ENCODE data around the gene ZNF491.
"Not testable (repeated sequence)": the region's sequence is repeated elsewhere in the genome, so short reads cannot be mapped to it uniquely, and the experiment has no call there.

The ZNF491 gene

GRCh38 chr19:11807099-11807380 is 8.7 kb downstream of the ZNF491 start:
- DNase-seq: no peak

DNA sequence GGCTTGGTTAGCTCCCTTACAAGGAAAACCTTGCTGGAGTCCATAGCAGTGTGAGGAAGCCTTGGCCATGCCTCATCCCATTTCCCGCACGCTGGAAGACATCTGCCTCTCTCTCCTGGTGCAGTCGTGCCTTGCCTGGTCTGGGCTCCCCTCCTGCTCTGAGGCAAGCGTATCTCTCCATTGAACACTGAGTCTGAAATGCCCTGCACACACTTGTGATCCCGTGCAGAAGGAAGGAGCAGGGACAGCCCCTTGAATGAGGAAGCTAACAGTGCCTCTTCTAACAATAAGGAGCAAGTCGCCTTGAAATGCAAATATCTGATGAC is 15.3 kb downstream of the ZNF491 start:
- no peak for DNase-seq

- peak; percentile 78 for DNase-seq
These were observed 15.8 kb downstream of the ZNF491 start, which contains the start of gene ZNF440 for GRCh38 chr19:11814029-11814699. ZNF440 (plus strand) TSS chr19:11814273; CDS start chr19:11814448, 175 bp downstream.

DNA sequence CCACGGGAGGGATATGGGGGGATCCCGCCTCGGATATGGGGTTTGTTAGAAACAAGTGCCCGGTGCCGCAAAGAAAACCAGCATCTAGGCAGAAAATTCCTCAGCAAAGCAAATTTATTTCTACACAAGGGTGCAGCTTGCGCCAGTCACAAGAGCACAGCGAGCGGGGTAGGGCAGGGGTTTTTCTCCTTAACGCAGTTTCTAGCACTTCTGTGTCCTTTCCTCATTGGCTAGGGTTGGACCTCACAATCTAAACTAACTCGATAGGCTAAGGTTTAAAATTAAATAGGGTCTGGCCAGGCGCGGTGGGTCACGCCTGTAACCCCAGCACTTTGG is 16.3 kb downstream of the ZNF491 start:
- DNase-seq: no peak

GRCh38 chr19:11821474-11822109 is 23.3 kb downstream of the ZNF491 start:
- DNase-seq: no peak

DNA sequence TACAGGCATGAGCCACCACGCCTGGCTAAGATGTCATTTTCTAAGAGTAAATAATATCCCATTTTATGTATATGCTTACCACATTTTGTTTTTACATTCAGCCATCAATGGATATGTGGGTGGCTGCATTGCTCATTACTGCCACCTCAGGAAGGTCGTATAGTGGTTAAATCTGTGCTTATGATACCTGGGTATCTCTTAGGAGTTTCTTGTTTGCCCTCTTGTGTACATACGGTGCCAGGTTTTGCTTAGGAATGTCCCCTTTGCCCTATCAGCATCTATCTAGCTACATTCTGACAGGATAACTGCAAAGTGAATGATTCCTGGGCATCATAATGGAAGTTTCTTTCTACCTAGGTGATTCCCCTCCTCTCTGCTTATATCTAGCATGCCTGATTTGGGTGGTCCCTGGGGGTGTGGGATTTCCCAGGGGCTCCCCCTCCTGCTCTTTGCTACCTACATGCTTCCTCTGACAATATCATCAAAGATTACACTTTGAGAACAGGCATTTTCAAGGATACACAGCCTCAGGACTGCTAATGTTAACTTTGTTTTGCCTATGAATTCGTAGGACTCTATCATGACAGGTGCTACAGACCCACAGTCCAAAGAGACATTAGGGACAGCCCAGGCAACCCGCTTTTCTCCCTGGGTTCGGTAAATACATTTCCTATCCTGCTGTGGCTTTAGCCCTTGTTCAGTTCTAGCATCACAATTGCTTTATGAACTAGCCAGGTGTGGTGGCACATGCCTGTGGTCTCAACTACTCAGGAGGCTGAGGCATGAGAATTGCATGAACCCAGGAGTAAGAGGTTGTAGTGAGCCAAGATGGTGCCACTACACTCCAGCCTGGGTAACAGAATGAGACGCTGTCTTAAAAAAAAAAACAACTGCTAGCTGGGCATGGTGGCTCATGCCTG is 30.9 kb downstream of the ZNF491 start:
- not testable (repeated sequence) for DNase-seq

- DNase-seq: no peak
These were observed 34.1 kb downstream of the ZNF491 start for GRCh38 chr19:11832253-11832912.

- DNase-seq: no peak
These were observed 35.2 kb downstream of the ZNF491 start for GRCh38 chr19:11833541-11833940.

DNA sequence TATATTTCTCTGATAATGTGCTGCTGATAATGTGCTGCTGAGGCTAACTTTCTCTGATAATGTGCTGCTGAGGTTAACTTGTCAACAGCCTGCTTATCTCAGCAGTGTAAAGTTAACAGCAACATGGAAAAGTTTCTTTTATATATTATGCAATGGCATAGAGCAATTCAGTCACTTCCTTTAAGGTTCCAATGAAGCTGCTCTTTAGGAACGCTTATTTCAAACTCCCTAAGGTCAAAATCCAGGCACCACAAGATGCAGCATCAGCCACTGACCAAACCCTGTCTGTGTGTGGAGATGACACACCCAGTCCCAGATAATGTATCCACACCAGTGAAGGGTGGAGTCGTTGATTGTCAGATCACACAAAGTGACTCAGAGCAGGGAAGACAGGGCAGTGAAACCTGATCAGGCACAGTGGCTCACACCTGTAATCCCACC is 37.3 kb downstream of the ZNF491 start:
- DNase-seq: not testable (repeated sequence)

GRCh38 chr19:11843722-11844121 is 45.4 kb downstream of the ZNF491 start:
- DNase-seq: no peak

GRCh38 chr19:11847615-11848014 is 49.3 kb downstream of the ZNF491 start:
- not testable (repeated sequence) for DNase-seq

- no peak for DNase-seq
These were observed 49.9 kb downstream of the ZNF491 start for GRCh38 chr19:11848200-11848593.

DNA sequence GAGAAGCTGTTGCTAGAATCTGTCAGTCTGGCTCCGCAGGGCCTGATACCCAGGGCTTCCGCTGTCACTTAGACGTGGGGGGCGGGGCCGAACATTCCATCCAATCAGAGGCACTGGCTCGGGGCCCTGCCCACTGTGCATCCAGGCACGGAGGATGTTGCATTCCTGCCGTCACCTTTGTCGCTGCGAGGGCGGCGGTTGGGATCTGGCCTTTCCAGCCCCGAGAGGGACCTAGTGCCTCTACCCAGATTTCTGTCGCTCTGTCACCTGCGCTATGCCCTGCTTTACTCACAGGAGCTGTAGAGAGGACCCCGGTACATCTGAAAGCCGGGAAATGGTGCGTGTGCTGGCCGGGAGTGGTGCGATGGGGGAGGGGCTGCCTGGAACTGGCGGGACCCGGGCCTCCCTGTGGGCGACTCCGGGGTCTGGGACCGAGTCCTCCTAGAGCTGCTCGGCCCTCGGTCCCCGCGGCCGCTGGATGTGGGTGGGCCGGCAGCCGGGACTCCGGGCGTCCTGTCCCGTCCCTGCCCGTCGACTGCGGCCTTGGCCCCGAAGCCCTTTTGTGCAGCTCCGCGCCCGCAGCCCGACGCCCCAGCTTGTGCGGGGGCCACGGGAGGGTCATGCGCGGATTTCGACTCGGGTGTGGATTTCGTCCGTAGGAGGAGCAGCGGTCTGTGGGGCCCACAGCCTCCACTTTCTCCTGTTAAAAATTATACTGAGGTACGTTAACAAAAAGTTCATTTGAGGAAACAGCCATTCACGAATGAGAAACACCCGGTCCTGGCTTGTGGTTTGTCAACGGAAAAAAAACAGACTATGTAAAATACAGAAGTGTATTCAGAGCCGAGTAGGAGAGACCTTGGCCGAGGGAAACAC is 50.5 kb downstream of the ZNF491 start, which contains the start of gene ZNF439:
Gene ZNF439 (plus strand): TSS at position 133 of the 876 bp plus-strand sequence. CDS start 142 bp downstream, at position 275.
- peak; percentile 91 for DNase-seq

DNA sequence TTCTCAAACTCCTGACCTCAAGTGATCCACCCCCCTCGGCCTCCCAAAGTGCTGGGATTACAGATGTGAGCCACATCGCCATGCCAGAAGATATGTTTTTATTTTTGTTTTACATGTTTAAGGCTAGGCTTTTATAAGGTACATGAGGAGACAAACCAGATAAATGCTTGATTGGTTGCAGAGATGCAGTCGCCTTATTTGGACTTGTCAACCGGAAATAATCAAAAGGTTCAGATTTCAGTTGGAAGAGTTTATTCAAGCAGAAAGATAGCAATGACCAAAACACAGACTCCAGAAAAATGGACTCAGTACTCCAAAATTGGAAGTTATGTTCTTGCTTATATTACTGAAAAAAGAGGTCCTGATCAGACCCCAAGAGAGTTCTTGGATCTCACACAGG is 52.0 kb downstream of the ZNF491 start:
- DNase-seq: not testable (repeated sequence)

DNA sequence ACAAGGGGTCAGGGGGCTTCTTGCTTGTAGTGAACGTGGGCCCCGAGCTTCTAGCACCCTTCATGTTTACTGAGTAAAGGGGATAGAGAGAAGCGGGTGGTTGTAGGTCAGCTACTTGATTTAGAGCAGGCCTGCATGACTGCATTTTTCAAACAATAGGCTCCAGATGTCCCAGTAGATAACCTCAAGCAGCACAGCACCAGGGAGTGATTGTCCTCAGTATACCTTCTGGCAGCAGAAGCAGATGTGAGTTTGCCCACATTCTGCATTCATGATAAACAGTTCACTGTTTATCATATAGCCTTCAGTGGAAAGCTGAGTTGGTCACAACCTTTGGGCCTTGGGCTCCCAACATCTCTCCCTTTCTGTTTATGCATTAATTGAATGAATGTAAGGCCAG is 55.0 kb downstream of the ZNF491 start:
- DNase-seq: no peak

GRCh38 chr19:11856596-11857250 is 58.4 kb downstream of the ZNF491 start:
- no peak for DNase-seq
